ENCODE results near the gene CANX.

The CANX gene

DNA sequence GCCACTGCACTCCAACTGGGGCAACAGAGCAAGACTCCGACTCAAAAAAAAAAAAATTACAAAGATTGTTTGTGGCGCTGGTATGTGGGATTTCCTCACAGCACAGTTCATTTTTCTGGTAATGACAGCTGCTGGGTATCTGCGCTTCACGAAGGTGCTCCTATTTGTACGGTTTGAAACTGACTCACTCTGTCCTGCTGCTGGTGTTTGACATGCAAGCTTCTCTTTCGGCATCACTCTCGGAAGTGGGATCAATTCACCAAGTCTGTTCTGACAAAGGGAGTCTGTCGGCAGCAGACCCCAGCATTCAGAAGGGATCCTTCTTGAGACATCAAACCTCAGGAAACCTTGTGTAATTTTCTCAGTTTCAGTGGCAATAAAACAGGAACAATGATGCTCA lies 60.2 kb downstream of the CANX start:
- no peak for DNase-seq

DNA sequence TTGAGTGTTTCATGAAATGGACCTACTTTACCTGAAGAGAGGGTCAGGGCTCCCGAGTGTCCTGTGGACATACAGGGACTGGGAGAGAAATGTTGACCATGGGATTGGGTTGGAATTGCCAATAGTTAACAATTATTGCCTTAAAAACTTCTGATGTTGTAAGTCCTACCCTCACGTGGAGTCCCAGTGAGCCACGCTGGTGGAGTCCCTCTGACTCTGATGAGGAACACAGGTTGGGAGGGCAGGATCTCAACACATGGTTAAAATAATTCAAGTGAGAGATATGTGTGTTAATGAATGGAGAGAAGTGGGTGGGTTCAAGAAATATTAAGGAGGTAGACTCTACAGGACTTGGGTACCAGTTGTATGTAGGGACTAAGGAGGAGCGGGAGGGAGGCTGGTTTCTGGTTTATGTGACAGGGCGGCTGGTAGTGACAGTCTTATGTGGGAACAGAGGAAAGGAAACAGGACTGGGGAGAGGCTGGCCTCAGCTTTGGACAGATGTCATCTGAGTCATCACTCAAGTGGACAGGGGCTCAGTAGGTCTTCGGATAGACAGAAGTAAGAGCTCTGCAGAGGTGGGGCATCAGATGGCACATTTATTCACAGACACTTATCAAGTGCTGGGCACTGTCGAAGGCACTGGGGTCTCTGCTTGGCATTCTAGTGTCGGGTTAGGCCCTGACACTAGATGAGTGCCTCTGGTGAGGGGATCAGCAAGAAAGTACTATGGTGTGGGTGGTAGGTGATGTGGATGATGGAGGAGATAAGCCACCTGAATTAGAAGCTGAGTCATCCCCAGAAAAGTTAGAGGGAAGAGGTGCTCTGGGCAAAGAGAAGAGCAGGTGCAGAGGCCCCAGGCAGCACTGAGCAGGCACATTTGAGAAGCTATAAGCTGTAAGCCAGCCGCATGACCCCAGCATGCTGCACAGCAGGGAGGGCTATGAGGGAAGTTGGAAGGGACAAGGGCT lies 61.1 kb downstream of the CANX start:
- no peak for DNase-seq

GRCh38 chr5:179762079-179762780 lies 63.5 kb downstream of the CANX start:
- DNase-seq: peak; percentile 4

- no peak for DNase-seq
These were observed 64.0 kb downstream of the CANX start for GRCh38 chr5:179762781-179763176.

DNA sequence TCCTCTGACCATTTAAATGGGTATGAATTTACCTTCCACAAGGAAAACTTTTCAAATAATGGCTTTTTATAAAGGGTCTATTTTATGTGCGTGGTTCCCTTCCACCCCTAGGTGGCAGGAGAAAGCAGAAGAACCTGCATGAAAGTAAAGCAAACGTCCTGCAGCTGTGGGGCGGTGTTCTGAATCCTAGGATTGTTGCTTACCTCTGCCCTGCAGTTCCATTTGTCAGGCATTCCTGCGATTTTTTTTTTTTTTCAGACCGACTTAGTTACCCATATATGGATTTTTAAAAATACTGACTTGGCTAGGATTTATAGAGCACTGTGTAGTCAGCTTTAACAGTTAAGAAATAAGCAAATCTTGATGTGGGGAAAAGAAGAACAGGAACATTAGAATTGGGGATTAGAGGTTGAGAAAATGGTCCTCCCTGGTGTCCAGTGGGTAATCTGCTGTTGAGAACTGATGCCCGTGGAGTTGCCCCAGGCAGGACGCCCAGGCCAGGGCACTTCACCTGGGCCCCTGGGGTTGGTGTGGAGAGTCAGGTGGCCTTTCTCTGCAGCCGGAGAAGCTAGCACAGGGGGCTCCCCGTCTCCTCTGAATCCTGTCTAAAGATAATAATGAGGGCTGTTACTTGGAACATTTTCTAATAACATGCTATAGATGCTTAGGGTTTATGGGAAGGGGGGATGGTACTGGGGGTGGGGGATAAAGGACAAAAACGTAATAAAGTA lies 64.6 kb downstream of the CANX start:
- peak; percentile 23 for DNase-seq

DNA sequence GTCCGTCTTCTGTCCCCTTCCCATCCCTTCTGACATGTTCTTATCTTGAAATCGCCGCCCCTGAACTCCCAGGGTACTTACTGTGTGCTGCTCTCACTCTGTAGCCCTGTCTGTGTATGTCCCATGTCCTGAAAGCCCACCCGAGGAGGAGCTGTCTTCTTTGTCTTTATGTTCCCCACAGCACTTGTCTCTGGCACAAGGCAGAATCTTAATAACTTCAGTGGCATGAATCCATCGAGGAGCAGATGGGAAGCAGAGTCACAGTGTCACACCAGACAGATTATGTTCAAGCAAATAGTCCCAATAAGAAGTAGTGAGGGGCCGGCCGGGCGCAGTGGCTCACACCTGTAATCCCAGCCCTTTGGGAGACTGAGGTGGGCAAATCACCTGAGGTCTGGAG lies 65.3 kb downstream of the CANX start:
- DNase-seq: no peak

DNA sequence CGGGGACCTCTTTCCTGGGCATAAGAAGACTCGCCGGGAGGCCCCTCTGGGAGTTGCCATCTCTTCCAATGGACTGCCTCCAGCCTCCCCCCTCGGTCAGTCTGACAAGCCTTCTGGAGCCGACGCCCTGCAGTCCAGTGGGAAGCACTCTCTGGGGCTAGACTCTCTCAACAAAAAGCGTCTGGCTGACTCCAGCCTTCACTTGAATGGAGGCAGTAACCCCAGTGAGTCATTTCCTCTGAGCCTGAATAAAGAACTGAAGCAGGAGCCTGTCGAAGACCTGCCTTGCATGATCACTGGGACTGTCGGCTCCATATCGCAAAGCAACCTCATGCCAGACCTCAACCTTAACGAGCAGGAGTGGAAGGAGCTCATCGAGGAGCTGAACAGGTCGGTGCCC lies 66.6 kb downstream of the CANX start:
- no peak for DNase-seq

- no peak for DNase-seq
These were observed 67.4 kb downstream of the CANX start for GRCh38 chr5:179766021-179766725.

- no peak for DNase-seq
These were observed 68.1 kb downstream of the CANX start for GRCh38 chr5:179766726-179767455.

- DNase-seq: no peak
These were observed 68.8 kb downstream of the CANX start for GRCh38 chr5:179767496-179768100.

DNA sequence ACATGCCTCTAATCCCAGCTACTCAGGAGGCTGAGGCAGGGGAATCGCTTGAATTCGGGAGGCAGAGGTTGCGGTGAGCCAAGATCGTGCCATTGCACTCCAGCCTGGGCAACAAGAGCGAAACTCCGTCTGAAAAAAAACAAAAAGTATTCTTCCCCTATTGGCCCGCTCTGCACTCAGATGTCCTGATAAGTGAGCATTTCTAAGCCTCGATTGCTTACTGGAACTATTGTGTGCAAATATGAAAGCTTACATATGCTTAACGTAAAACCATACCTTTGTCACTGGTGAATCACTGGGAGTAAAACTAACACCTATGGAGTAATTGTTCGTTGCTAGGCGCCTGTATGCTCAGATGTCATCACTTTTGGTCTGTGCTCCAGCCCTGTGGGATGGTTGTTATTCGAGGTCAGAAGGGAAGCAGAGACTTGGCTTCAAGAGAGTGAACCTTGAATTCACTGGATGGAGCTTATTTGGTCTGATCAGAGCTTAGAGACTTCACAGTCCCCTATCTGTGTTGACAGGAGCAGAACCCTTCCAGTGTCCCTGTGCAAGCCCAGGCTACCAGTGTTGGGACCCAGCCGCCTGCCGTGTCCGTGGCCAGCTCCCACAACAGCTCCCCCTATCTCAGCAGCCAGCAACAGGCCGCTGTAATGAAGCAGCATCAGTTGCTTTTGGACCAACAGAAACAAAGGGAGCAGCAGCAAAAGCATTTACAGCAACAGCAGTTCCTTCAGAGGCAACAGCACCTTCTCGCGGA lies 69.7 kb downstream of the CANX start:
- no peak for DNase-seq

- no peak for DNase-seq
These were observed 70.5 kb downstream of the CANX start for GRCh38 chr5:179769271-179769670.

DNA sequence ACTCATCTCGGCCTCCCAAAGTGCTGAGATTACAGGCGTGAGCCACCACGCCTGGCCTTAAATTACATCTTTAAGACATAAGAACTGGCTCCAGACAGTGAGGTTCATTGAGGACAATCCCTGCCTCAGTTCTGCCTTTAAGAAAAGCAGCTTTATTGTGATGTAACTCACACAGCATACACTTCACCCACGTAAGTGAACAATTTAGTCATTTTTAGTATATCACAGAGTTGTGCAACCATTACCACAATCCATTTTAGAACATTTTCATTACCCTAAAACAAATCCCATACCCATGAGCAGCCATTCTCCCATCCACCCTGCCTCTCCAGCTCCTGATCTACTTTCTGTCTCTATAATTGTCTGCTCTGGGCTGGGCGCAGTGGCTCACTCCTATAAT lies 71.0 kb downstream of the CANX start:
- no peak for DNase-seq

DNA sequence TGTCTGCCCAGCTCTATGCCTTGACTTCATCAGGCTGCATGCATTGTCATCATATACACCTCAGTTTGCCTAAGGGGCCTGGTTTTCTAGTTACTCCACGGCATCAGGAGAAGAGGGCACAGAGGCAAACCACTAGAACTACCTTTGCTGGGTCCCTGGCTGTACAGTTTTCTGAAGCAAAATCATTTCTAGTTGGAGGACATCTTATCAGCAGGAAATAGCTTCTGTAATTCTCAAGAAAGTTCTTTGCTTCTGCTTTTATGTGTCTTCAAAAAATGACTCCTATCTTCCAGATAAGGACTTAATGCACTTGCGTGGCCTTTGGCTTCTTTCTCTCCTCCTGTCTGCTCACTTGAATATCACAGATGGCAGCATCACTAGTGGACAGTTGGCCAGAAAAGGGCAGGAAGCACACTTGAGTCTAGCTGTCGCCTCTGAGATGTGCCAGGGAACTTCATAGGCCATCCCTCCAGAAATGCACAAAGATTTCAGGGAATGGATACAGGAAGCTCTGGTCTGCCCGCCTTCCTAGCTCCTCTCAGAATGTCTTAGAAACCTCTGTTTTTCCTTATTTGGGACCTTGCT lies 72.6 kb downstream of the CANX start:
- DNase-seq: no peak

- no peak for DNase-seq
These were observed 73.6 kb downstream of the CANX start for GRCh38 chr5:179772351-179772750.

DNA sequence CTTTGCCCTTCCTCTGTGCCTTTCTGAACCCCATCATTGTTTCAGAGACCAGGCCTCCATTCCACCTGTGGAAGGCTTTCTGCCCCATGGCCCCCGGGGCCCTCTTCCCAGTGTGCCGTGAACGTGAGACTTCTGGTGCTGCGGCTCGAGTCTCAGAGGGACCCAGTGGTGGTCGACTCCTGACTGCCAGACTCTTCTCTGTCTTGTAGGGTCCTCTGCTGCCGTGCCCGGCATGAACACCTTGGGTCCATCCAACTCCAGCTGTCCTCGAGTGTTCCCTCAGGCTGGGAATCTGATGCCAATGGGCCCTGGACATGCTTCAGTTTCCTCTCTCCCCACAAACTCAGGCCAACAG lies 74.9 kb downstream of the CANX start:
- no peak for DNase-seq

GRCh38 chr5:179774442-179774841 lies 75.7 kb downstream of the CANX start:
- no peak for DNase-seq

GRCh38 chr5:179776411-179776938 lies 77.7 kb downstream of the CANX start:
- no peak for DNase-seq

GRCh38 chr5:179777456-179777855 lies 78.7 kb downstream of the CANX start:
- DNase-seq: no peak

- DNase-seq: no peak
These were observed 79.1 kb downstream of the CANX start for GRCh38 chr5:179777909-179778308.

Measured in activated effector memory CD4-positive, alpha-beta T cell treated with Interleukin-2 at 50 U/mL for 16 hours (primary cell).